Urothelium cell line (cell line): ENCODE results near the gene PAIP1.
A peak's percentile ranks its signal among the peaks of the same experiment; 100 is the strongest.
"Not testable (repeated sequence)": the region's sequence is repeated elsewhere in the genome, so short reads cannot be mapped to it uniquely, and the experiment has no call there.

Source experiments
- DNase-seq: peaks from one replicate; pipeline ENCODE4 v3.0.0; 2011; ENCODE audit warnings: low spot score, mixed read lengths
- FAIRE-seq: peaks from 2 replicates; lab custom pipeline; 2011; peaks lifted over from hg19 to GRCh38; lab: Jason Lieb, UNC

PAIP1 gene

GRCh38 chr5:43523662-43524072, 33.2 kb downstream of the PAIP1 start:
- DNase-seq, result no peak
- FAIRE-seq, result no peak

- FAIRE-seq (no peak), DNase-seq (no peak)
Measured at GRCh38 chr5:43520615-43521014, 36.3 kb downstream of the PAIP1 start.

DNA sequence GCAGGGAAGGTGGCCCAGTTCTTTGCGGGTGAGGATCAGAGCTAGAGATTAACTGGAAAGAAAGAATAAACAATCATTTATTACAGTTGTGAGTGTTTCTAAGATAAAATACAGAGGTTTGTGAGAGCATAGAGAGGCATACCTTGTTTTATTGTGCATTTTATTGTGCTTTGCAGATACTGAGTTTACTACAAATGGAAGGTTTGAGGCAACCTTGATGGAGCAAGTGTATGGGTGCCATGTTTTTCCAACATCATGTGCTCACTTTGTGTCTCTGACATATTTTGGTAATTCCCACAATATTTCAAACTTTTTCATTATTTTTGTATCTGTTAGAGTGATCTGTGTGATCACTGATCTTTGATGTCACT, 41.2 kb downstream of the PAIP1 start:
- no peak for FAIRE-seq
- DNase-seq, result no peak

GRCh38 chr5:43514816-43515677, 41.8 kb downstream of the PAIP1 start, which contains the start of gene C5orf34:
TSS of gene C5orf34 (minus strand) at chr5:43515148. CDS start at chr5:43509339, 5,809 bp downstream.
- FAIRE-seq, result no peak
- peak; percentile 100 for DNase-seq

GRCh38 chr5:43514471-43514815, 42.4 kb downstream of the PAIP1 start:
- peak; percentile 36 for DNase-seq
- FAIRE-seq, result no peak

GRCh38 chr5:43514025-43514424, 42.9 kb downstream of the PAIP1 start:
- DNase-seq (no peak), FAIRE-seq (no peak)

GRCh38 chr5:43511062-43511461, 45.8 kb downstream of the PAIP1 start:
- not testable (repeated sequence) for FAIRE-seq, DNase-seq

DNA sequence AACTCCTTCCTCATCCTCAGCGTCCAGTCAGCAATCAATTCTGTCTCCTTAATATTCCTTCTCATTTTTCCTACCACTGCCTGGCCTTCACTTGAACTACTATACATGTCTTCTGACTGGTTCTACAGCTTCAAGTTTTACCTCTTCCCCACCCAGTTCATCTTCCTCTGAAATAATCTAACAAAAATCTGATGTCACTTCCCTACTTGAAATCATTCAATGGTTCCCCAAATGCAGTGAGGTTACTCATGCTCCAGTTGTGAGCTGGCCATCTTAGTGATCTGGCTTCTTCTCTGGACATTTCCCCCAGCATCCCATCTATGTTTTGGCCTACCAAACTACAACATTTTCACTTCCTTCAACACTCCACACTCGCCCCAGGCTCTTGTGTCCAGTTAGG, 58.3 kb downstream of the PAIP1 start:
- no peak for FAIRE-seq

GRCh38 chr5:43497311-43498104, 59.4 kb downstream of the PAIP1 start:
- no peak for FAIRE-seq

More for the DNA sequence above, 58.3 kb downstream of the PAIP1 start:
- no peak for DNase-seq

DNA sequence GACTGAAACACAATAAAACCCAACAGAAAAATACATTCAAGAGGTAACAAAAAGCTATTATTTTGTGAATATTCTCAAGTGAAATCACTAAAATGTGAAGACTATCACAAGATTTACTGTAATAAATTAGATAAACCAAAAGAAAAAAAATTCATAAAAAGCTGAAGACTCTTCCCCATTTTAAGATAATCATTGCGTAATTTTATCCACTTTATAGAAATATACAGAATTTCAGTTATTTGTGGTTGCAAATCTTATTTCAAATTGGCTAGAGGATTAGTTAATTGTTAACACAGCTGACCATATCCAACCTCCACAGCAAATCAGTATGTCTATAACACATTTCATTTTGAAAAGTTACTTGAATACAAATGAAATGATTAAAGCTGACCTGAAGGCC, 65.6 kb downstream of the PAIP1 start:
- FAIRE-seq, result no peak

More at GRCh38 chr5:43497311-43498104, 59.4 kb downstream of the PAIP1 start:
- no peak for DNase-seq

GRCh38 chr5:43486353-43486752, 70.5 kb downstream of the PAIP1 start:
- no peak for FAIRE-seq
- DNase-seq, result no peak

More for the DNA sequence above, 65.6 kb downstream of the PAIP1 start:
- no peak for DNase-seq

- DNase-seq (no peak), FAIRE-seq (no peak)
Measured at GRCh38 chr5:43485406-43485805, 71.5 kb downstream of the PAIP1 start.

GRCh38 chr5:43484106-43484849, 72.6 kb downstream of the PAIP1 start:
- FAIRE-seq (no peak), DNase-seq (peak; percentile 89)

GRCh38 chr5:43483298-43484105, 73.4 kb downstream of the PAIP1 start, which contains the start of gene TMEM267:
TSS of gene TMEM267 (minus strand) at chr5:43483865. CDS start at chr5:43453969, 29,896 bp downstream.
- DNase-seq (peak; percentile 95), FAIRE-seq (peak; percentile 95)

GRCh38 chr5:43482490-43483297, 74.2 kb downstream of the PAIP1 start:
- FAIRE-seq (no peak), DNase-seq (no peak)
